Activated naive CD4-positive, alpha-beta T cell treated with anti-CD3 and anti-CD28 coated beads, Interleukin-2, amount 50 U/mL, for 72 hours (primary cell): ENCODE data around the gene LRP5. TPM values are rescaled to one million over a fixed set of nuclear protein-coding genes. Genes with fewer than 3 reads are reported as not detected.
"Not testable (repeated sequence)": the region's sequence is repeated elsewhere in the genome, so short reads cannot be mapped to it uniquely, and the experiment has no call there.

ENCODE experiments used
- ATAC-seq, 2 donors: fragments of 150-1000 bp; cut with Tn5 transposase; 2 replicates each; pipeline ENCODE4 v1.10.0; 2021; ENCODE audit warnings: mild to moderate bottlenecking in 2 of 2, moderate library complexity in 2 of 2
- DNase-seq, 2 donors: peaks; one replicate each; pipeline ENCODE4 v3.0.0; 2021 to 2022; ENCODE audit warnings: low spot score in 2 of 2
- H3K27ac Mint-ChIP-seq, 2 donors: one replicate each; pipeline ENCODE4 v1.8.0; 2022; ENCODE audit warnings: mild to moderate bottlenecking in 2 of 2, mixed read lengths in 2 of 2
- H3K36me3 Mint-ChIP-seq, 2 donors: one replicate each; pipeline ENCODE4 v1.8.0; 2022; ENCODE audit warnings: mixed read lengths in 2 of 2
- H3K9me3 Mint-ChIP-seq, 2 donors: one replicate each; pipeline ENCODE4 v1.8.0; 2022; ENCODE audit warnings: mixed read lengths in 2 of 2
- total RNA-seq, 2 donors: library from RNA; stranded (reverse); gene quantifications; one replicate each; pipeline ENCODE4 v1.2.3, GENCODE V29; 2022

LRP5 gene
- total RNA-seq, 2 donors from 2014 or later = 8.7 to 14.1 TPM

DNA sequence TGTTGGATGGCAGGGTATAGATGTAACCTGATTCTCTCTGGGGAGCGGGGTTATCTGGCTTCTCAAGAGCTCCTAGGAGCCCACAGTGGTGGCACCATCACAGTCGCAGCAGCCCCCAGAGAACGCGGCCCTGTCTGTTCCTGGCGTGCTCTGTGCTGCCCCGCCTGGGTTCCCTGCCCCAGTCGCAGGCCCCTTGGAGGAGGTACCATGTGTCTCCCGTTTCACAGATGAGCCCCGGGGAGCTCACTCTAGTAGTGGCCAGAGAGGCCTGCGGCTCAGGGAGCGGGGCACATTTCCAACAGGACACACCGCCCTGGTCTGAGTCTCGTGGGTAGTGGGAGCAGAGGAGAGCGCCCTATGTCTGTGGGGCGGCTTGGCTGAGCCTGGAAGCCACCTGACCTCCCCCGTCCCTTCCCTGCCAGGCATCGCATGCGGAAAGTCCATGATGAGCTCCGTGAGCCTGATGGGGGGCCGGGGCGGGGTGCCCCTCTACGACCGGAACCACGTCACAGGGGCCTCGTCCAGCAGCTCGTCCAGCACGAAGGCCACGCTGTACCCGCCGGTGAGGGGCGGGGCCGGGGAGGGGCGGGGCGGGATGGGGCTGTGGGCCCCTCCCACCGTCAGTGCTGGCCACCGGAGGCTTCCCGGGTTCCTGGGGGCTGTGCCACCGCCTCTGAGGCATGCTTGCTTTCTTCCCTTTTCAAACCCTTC is 127.1 kb downstream of the LRP5 start:
- ATAC-seq = no peak
- no peak overlapping the region for H3K27ac Mint-ChIP-seq
- no peaks in the 10 kb centered on the region for H3K36me3 Mint-ChIP-seq
- H3K9me3 Mint-ChIP-seq = no peaks in the 10 kb centered on the region
- no peak for DNase-seq

DNA sequence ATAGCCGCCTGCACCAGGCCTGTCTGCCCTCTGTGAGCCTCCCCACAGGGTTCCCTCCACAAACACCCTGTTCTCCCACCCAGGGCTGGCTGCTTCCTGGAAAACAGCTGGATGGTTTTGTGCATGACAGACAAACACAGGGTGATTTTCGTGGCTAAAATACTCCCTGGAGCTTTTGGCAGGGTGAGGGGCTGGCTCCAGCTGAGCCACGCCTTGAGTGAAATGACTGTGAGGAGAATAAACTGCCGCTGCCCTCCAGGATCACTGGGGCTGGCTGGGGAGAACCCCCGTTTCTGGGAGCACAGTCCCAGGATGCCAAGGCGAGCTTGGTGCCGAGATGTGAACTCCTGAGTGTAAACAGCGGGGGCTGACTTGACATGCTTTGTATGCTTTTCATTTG is 127.8 kb downstream of the LRP5 start:
- H3K36me3 Mint-ChIP-seq = no peaks in the 10 kb centered on the region
- H3K27ac Mint-ChIP-seq = no peak overlapping the region
- ATAC-seq = no peak
- no peak for DNase-seq
- H3K9me3 Mint-ChIP-seq = no peaks in the 10 kb centered on the region

DNA sequence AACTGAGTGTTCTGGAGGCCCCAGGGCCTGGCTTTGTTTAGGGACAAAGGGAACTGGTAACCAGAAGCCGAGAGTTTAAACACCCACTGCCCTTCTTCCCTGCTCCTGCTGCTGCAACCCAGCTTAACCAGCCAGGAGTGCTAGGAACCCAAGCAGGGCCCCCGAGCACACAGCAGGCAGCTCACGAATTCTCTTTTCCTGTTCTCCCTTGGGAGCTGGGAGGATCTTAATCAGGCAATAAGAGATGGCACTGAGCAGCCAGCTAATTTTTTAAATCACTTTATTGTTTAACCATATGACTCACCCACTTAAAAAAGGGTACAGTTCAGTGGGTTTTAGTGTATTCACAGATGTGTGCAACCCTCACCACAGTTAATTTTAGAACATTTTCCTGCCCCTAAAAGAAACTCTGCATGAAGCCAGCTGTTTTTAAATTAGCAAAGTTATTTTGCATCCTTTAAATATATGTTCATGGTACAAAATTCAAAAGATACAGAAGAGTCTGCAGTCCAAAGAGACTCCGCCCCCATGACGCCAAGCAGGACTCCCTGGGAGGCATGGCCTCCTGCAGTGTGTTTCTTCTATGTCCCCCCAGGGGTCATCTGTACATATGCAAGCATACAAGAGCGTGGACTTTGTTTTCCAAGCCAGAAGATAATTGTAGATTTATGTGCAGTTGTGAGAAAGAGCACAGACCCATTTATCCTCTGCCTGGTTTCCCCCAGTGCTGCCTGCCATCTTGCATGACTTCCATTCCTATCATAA is 129.3 kb downstream of the LRP5 start:
- ATAC-seq = no peak
- Mint-ChIP-seq H3K9me3 (no peaks in the 10 kb centered on the region), H3K27ac (peak overlapping the region in 1 of 2 donors; percentile 74), H3K36me3 (no peaks in the 10 kb centered on the region)
- no peak for DNase-seq

DNA sequence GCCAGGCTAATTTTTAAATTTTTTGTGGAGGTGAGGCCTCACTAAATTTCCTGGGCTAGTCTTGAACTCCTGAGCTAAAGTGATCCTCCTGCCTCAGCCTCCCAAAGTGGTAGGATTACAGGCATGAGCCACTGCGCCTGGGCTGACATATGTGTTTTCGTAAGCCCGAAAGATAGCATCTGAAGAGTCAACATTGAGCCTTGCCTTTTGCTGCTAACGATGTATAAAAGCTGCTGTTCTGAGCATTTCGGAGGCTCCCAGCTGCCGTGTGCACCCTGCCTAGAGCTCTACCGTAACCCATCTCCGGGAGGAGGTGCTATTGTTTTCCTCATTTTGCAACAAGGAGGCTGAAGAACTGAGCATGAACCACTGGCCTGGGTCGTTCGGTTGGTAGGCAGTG is 130.0 kb downstream of the LRP5 start:
- no peak for DNase-seq
- Mint-ChIP-seq H3K36me3 (peaks cover 0 to under 1% of the 10 kb centered on the region in 2 donors), H3K27ac (no peak overlapping the region), H3K9me3 (no peaks in the 10 kb centered on the region)
- ATAC-seq = no peak

DNA sequence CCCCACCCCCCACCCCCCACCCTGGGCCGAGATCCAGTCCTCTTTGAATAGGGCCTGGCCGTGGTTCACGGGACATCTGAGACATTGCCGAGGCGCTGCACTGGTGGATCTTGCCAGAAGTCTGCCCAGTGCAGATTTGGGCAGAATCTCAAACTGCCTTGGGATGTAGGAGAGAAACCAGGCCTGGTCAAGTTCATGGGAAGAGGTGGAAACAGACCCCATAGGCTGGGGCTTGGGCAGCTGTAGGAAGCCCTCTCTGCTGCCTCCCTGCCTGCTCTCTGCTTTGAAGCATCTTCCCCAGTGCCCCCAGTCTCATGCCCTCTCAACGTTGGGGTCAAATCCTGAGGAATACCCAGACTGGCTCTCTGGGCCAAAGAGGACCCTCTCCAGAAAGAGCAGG is 132.2 kb downstream of the LRP5 start:
- no peaks in the 10 kb centered on the region for H3K9me3 Mint-ChIP-seq

DNA sequence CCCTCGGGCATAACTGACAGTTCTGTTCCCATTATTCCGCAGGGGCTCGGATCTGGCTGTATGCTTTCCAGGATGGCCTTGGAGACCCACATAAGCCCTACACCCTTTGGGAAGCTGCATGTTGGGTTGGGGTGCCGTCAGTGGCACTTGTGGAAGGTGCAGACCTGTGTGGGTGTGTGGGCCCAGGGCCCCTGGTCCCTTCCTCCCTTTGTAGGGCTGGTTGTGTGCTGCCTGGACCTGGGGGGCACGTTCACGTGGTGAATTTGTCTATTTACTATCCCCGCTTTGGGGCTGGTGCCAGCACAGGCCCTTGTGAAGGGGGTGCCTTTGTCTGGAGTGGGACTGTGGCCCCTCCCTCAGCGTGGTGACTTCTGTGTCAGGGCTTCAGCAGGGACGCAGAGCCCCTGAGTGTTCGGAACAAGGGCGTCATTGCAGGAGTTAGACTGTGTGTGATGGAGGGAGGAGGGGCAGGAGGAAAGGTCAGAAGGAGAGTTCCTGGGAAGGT is 133.2 kb downstream of the LRP5 start:
- no peaks in the 10 kb centered on the region for H3K9me3 Mint-ChIP-seq
- DNase-seq (no peak), ATAC-seq (no peak)
- H3K27ac Mint-ChIP-seq = no peak overlapping the region
- peaks cover 0 to 16% of the 10 kb centered on the region in 2 donors for H3K36me3 Mint-ChIP-seq

More for the DNA sequence above, 132.2 kb downstream of the LRP5 start:
- Mint-ChIP-seq H3K36me3 (peaks cover 0 to 11% of the 10 kb centered on the region in 2 donors), H3K27ac (no peak overlapping the region)
- ATAC-seq = no peak
- DNase-seq = no peak

DNA sequence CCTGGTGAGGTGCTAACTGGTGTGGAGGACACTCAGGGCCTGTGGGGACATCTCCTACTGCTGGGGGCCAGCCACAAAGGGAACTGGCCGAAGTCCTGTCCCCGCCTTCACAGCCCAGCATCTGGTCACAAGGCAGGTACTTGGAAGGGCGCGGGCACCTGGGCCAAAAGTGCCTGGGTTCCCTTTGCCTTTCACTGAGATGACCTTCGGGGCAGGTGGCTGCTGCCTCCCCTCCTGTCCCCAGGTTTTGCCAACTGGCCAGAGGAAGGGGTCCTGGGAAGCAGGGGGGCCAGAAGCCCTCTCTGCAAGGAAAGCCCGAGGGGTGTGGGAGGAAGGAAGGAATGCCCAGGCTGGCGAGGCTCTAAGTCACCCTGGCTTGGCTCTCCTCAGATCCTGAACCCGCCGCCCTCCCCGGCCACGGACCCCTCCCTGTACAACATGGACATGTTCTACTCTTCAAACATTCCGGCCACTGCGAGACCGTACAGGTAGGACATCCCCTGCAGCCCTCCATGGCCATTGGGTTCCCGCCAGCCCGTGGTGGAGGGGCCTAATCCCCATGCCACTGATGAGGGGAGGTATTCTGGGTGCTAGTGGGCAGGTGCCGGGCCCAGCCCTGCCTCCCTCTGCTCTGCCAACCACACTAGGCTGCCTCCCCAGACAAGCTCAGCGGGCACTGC is 133.8 kb downstream of the LRP5 start:
- Mint-ChIP-seq H3K27ac (no peak overlapping the region), H3K9me3 (no peaks in the 10 kb centered on the region), H3K36me3 (peaks cover 0 to 16% of the 10 kb centered on the region in 2 donors)
- no peak for DNase-seq
- ATAC-seq = no peak

DNA sequence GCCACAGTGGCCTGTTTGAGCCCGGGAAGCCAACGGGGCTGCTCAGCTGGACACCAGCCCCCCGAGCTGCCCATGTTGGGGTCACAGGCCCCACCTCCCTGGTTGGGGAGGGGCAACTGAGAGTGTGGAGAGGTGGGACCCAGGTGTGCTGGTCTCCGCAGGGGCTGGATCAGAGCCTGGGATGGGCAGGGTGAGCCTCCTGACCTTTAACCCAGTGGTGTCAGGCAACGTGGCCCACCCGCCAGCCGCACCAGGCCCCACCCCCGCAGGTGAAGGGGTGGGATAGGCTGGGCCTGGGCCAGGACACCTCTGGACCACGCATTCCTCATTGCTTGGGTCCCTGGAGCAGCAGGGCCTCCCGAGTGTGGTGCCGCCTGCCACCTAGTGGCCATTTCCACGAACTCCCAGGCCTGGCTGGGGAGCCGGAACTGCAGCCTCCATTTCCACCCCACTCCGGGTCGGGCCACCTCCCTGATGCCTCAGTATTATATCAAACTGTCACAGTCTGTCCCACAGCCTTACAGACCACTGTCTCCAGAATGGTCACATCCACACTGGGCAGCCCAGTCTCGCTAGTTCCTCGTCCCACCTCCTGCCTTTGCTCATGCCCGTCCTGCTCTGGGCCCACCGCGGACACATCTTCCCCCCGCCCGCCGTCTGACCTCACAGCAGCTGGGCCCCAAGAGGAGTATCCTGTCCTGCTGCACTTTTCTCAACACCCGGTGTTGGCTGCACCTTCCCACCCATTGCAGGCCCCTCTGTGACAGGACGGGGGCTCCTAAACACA is 134.8 kb downstream of the LRP5 start:
- peak overlapping the region in 1 of 2 donors; percentile 73 for H3K27ac Mint-ChIP-seq
- H3K36me3 Mint-ChIP-seq = peaks cover 0 to 16% of the 10 kb centered on the region in 2 donors
- peak; percentile 77 to 81 for DNase-seq
- ATAC-seq = peak; percentile 94 to 95
- H3K9me3 Mint-ChIP-seq = no peaks in the 10 kb centered on the region

DNA sequence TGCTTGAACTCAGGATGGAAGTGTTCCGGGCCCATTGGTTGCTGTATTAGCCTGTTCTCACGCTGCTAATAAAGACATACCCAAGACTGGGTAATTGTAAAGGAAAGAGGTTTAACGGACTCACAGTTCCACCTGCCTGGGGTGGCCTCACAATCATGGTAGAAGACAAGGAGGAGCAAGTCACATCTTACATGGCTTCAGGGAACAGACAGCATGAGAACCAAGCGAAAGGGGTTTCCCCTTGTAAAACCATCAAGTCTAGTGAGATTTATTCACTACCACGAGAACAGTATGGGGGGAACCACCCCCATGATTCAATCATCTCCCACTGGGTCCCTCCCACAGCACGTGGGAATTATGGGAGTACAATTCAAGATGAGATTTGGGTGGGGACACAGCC is 135.5 kb downstream of the LRP5 start:
- ATAC-seq = peak in 1 of 2 donors; percentile 60
- Mint-ChIP-seq H3K27ac (peak overlapping the region in 1 of 2 donors; percentile 73), H3K36me3 (peaks cover 0 to 16% of the 10 kb centered on the region in 2 donors)
- H3K9me3 Mint-ChIP-seq, DNase-seq: not testable (repeated sequence)

DNA sequence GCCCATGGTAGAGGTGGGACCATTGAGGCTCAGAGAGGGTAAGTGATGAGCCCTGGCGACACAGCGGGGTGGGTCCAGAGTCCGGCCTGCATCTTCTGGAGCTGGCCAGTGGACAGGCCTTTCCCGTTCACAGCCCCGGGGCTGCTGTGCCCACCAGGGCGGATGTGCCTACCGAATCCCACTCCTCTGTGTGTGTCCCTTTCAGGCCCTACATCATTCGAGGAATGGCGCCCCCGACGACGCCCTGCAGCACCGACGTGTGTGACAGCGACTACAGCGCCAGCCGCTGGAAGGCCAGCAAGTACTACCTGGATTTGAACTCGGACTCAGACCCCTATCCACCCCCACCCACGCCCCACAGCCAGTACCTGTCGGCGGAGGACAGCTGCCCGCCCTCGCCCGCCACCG is 136.2 kb downstream of the LRP5 start:
- Mint-ChIP-seq H3K36me3 (peaks cover 0 to 16% of the 10 kb centered on the region in 2 donors), H3K9me3 (no peaks in the 10 kb centered on the region), H3K27ac (no peak overlapping the region)
- ATAC-seq = no peak
- no peak for DNase-seq

DNA sequence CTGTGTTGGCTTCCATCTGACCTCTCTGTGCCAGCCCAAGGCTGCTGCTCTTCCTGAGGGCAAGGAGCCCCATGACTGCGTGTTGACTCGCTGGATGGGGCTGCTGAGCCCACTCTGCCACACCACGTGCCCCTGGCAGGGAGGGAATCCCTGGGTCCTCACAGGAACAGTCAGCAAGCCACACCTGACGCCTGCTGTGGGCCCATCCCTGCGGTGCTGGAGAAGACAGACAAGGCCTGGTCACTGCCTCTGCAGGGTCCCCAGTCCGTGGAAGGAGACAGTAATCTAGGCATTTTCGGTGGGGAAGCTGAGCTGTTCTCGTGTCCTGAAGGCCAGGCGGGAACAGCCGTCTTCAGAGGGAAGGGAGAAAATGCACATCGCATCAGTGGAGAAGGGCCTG is 137.6 kb downstream of the LRP5 start:
- Mint-ChIP-seq H3K9me3 (no peaks in the 10 kb centered on the region), H3K27ac (peak overlapping the region in 1 of 2 donors; percentile 29), H3K36me3 (peaks cover 0 to 16% of the 10 kb centered on the region in 2 donors)
- ATAC-seq = no peak
- no peak for DNase-seq

DNA sequence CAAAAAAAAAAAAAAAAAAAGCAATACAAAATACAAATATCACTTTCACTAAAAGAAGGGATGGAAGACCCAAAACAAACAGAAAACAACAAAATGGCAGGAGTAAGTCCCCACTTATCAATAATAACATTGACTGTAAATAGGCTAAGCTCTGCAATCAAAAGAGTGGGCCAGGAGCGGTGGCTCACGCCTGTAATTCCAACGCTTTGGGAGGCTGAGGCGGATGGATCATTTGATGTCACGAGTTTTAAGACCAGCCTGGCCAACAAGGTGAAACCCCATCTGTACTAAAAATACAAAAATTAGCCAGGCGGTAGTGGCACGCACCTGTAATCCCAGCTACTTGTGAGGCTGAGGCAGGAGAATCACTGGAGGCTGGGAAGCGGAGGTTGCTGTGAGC is 138.3 kb downstream of the LRP5 start:
- Mint-ChIP-seq H3K36me3 (peaks cover 0 to 16% of the 10 kb centered on the region in 2 donors), H3K9me3 (no peaks in the 10 kb centered on the region), H3K27ac (no peak overlapping the region)
- DNase-seq = no peak
- no peak for ATAC-seq

DNA sequence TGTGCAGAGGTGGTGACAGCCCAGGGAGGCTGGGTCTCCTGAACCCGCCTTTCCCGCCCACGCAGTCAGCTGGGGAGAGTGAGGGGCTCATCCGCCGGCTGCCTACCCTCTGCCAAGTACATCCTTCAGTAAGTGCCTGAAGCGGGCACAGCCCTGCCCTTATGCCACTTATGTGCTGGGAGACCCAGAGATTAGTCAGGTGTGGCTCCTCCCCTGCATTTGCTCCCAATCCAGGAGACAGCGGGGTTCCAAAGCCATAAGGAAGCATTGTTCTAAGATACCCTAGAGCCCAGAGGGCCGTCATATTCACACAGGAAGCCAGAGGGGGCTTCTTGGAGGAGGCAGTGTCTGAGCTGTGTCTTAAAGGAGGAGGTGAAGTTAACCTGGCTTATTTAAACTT is 142.4 kb downstream of the LRP5 start:
- ATAC-seq (no peak), DNase-seq (no peak)
- Mint-ChIP-seq H3K27ac (no peak overlapping the region), H3K36me3 (peaks cover 0 to 4% of the 10 kb centered on the region in 2 donors), H3K9me3 (no peaks in the 10 kb centered on the region)

DNA sequence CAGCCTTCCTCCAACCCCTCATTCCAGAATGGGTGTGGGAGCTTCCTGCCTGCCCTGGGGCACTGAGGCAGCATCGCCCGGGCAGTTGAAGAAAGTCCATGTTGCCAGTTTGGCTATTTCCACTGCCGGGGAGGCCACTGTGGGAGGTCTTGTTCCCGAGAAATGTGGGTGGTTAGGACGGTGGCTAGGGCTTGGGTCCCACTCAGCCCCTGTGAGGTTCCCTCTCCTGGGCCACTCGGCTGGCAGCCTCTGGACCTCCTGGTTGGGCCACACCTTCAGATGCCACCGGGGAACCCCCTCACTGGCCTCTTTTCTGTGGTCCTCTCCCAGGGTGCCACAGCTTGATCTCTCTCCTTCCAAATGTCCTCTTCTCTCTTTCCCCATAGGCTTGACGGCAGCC is 143.1 kb downstream of the LRP5 start:
- ATAC-seq (no peak), DNase-seq (no peak)
- Mint-ChIP-seq H3K36me3 (no peaks in the 10 kb centered on the region), H3K9me3 (no peaks in the 10 kb centered on the region), H3K27ac (no peak overlapping the region)

DNA sequence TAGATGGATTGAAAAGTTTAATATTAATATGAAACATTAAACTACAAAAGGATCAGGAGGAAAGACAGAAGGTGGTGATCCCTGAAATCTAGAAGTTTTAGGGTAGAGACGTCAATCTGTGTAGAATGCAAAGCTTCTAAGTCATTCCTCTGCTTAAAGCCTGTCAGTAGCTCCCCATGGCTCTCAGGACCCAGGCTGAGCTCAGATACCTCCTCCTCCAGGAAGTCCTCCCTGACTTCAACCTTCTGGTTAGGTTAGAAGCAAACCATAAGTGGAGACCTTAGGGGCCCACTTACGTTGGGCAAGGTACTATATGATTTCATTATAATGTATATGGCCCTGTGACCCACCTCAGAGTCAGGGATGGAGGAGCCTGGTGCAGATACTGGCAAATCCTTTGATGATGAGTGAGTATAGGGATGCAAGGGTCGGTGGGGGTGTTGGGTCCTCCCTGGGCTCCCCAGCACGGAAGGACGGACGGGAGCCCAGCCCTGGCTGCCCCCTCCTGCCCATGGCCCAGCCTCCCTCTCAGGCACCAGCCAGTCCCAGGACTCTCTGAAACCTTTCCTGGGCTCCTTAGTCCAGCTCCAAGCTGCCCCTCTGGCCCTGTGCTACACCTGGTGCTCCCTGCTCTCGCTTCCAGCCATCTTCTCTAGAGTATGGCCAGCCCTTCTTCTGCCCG is 145.0 kb downstream of the LRP5 start:
- DNase-seq = no peak
- no peak for ATAC-seq
- H3K36me3 Mint-ChIP-seq = peaks cover 6 to 8% of the 10 kb centered on the region in 2 donors
- H3K27ac Mint-ChIP-seq = no peak overlapping the region
- no peaks in the 10 kb centered on the region for H3K9me3 Mint-ChIP-seq

DNA sequence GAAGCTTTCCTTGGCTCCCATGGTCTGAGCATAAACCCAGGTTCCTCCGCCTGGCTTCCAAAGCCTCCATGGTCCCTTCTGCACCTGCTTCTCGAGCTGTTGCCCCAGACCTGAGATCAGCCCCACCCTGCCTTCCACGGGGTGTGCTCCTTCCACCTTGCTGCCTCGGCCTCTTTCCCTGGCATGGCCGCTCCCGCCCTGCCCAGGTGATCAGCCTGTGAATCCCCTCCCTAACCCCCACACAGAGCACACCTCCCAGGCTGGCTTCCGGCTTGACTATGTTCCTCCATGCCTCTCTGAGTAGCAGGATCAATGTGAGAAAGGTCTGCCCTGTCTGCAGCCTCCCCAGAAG is 145.5 kb downstream of the LRP5 start:
- Mint-ChIP-seq H3K36me3 (peaks cover 11 to 14% of the 10 kb centered on the region in 2 donors), H3K9me3 (no peaks in the 10 kb centered on the region), H3K27ac (peak overlapping the region in 1 of 2 donors; percentile 37)
- no peak for DNase-seq
- no peak for ATAC-seq
